ENCODE results near the gene TMEM151B.

- TF ChIP-seq CTCF (IDR thresholded peaks at IDR 0.05) (no peak), EZH2 (IDR thresholded peaks at IDR 0.05) (no peak), EZH2phosphoT487 (IDR thresholded peaks at IDR 0.05) (no peak)
Measured at GRCh38 chr6:44272529-44272928, 2.3 kb downstream of the TMEM151B start.
